Activated T-cell treated with anti-CD3 and anti-CD28 coated beads, Interleukin-2, amount 50 U/mL, for 24 hours (primary cell): ENCODE data around the gene AARS2.

ENCODE experiments used
- DNase-seq: peaks from one replicate; pipeline ENCODE4 v3.0.0-alpha.2; 2020
- H3K27ac Mint-ChIP-seq: 2 replicates; pipeline ENCODE4 v1.8.0; 2020; ENCODE audit warnings: mild to moderate bottlenecking, mixed read lengths
- H3K27me3 Mint-ChIP-seq: 2 replicates; pipeline ENCODE4 v1.8.0; 2020; ENCODE audit warnings: mixed read lengths
- H3K36me3 Mint-ChIP-seq: 2 replicates; pipeline ENCODE4 v1.8.0; 2020; ENCODE audit warnings: low read depth, mixed read lengths
- H3K4me1 Mint-ChIP-seq: 2 replicates; pipeline ENCODE4 v1.8.0; 2020; ENCODE audit warnings: low read depth, mixed read lengths
- H3K4me3 Mint-ChIP-seq: 2 replicates; pipeline ENCODE4 v1.8.0; 2020; ENCODE audit warnings: mild to moderate bottlenecking, moderate library complexity, mixed read lengths
- H3K9me3 Mint-ChIP-seq: 2 replicates; pipeline ENCODE4 v1.8.0; 2020; ENCODE audit warnings: mixed read lengths

AARS2 gene

GRCh38 chr6:44300292-44300823 is 12.8 kb downstream of the AARS2 start:
- H3K4me1 Mint-ChIP-seq: peaks cover 15% of the 10 kb centered on the region
- no peak overlapping the region for H3K27ac Mint-ChIP-seq

GRCh38 chr6:44298864-44299263 is 14.3 kb downstream of the AARS2 start:
- no peak for DNase-seq
- H3K4me3 Mint-ChIP-seq: no peak overlapping the region
- H3K9me3 Mint-ChIP-seq: no peaks in the 10 kb centered on the region
- H3K27me3 Mint-ChIP-seq: peaks cover 44% of the 10 kb centered on the region
- H3K36me3 Mint-ChIP-seq: peaks cover 46% of the 10 kb centered on the region
- no peak overlapping the region for H3K27ac Mint-ChIP-seq
- H3K4me1 Mint-ChIP-seq: peaks cover 15% of the 10 kb centered on the region

More at GRCh38 chr6:44300292-44300823, 12.8 kb downstream of the AARS2 start:
- Mint-ChIP-seq H3K36me3 (peaks cover 61% of the 10 kb centered on the region), H3K27me3 (peaks cover 31% of the 10 kb centered on the region), H3K4me3 (no peak overlapping the region), H3K9me3 (no peaks in the 10 kb centered on the region)
- DNase-seq: no peak

GRCh38 chr6:44298055-44298803 is 14.9 kb downstream of the AARS2 start:
- Mint-ChIP-seq H3K36me3 (peaks cover 40% of the 10 kb centered on the region), H3K4me1 (peaks cover 15% of the 10 kb centered on the region), H3K9me3 (no peaks in the 10 kb centered on the region), H3K27ac (no peak overlapping the region), H3K27me3 (peaks cover 50% of the 10 kb centered on the region), H3K4me3 (peak overlapping the region; percentile 50)
- DNase-seq: no peak

- Mint-ChIP-seq H3K27me3 (peaks cover 56% of the 10 kb centered on the region), H3K36me3 (peaks cover 31% of the 10 kb centered on the region), H3K27ac (no peak overlapping the region), H3K4me1 (peaks cover 15% of the 10 kb centered on the region), H3K4me3 (peak overlapping the region; percentile 50), H3K9me3 (no peaks in the 10 kb centered on the region)
- peak; percentile 76 for DNase-seq
These were observed 15.8 kb downstream of the AARS2 start for GRCh38 chr6:44297063-44298038.

- DNase-seq: no peak
- peaks cover 15% of the 10 kb centered on the region for H3K4me1 Mint-ChIP-seq
- H3K27me3 Mint-ChIP-seq: peaks cover 77% of the 10 kb centered on the region
- H3K27ac Mint-ChIP-seq: no peak overlapping the region
- H3K36me3 Mint-ChIP-seq: peaks cover 9% of the 10 kb centered on the region
- no peaks in the 10 kb centered on the region for H3K9me3 Mint-ChIP-seq
- H3K4me3 Mint-ChIP-seq: no peak overlapping the region
These were observed 18.0 kb downstream of the AARS2 start for GRCh38 chr6:44294832-44295791.

DNA sequence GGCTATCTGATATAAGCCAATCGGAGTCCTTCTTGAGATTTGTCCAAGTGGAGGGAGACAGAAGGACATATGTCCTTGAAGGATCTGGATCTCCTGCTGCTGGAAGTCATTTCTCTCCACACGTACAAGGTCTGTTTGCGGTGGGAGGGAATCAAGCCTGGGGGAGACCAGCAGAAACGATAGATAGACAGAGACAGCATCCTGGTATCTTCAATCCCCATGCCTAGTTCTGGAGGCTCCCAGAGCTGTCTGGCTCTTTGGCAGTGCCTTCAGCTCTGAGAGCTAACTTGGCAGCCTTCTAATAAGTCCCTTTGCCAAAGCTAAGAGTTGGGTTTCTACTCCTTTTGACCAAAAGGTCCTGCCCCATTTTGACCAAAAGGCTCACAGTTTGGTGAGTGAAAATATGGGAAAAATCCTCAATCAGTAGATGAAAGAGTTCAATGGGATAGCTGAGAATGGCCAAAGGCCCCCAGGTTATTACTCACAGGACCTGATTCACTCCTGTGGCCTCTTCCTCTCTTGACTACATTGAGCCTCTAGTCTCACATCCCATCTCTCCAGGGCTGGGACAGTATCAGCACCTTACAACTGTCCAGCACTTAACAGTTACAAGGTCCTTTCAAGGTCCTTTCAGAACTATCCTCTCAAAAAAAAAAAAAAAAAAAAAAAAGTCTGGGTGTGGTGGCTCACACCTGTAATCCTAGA is 20.3 kb downstream of the AARS2 start:
- Mint-ChIP-seq H3K27me3 (peaks cover 83% of the 10 kb centered on the region), H3K4me3 (no peak overlapping the region), H3K9me3 (no peaks in the 10 kb centered on the region), H3K4me1 (peaks cover 10% of the 10 kb centered on the region), H3K36me3 (no peaks in the 10 kb centered on the region), H3K27ac (no peak overlapping the region)
- no peak for DNase-seq

GRCh38 chr6:44291841-44292240 is 21.3 kb downstream of the AARS2 start:
- H3K27ac Mint-ChIP-seq: no peak overlapping the region
- no peak overlapping the region for H3K4me3 Mint-ChIP-seq
- DNase-seq: no peak
- no peaks in the 10 kb centered on the region for H3K36me3 Mint-ChIP-seq
- no peaks in the 10 kb centered on the region for H3K9me3 Mint-ChIP-seq
- peaks cover 5% of the 10 kb centered on the region for H3K4me1 Mint-ChIP-seq
- H3K27me3 Mint-ChIP-seq: peaks cover 85% of the 10 kb centered on the region

- Mint-ChIP-seq H3K36me3 (no peaks in the 10 kb centered on the region), H3K4me1 (no peaks in the 10 kb centered on the region), H3K9me3 (no peaks in the 10 kb centered on the region), H3K27ac (no peak overlapping the region), H3K27me3 (peaks cover 80% of the 10 kb centered on the region), H3K4me3 (no peak overlapping the region)
- DNase-seq: no peak
These were observed 23.4 kb downstream of the AARS2 start for GRCh38 chr6:44289726-44290260.

GRCh38 chr6:44286747-44287146 is 26.4 kb downstream of the AARS2 start:
- Mint-ChIP-seq H3K9me3 (no peaks in the 10 kb centered on the region), H3K36me3 (no peaks in the 10 kb centered on the region), H3K4me1 (no peaks in the 10 kb centered on the region), H3K27me3 (peaks cover 66% of the 10 kb centered on the region), H3K4me3 (no peak overlapping the region), H3K27ac (no peak overlapping the region)
- no peak for DNase-seq

GRCh38 chr6:44286285-44286565 is 26.9 kb downstream of the AARS2 start:
- no peaks in the 10 kb centered on the region for H3K9me3 Mint-ChIP-seq
- H3K27ac Mint-ChIP-seq: no peak overlapping the region
- DNase-seq: no peak
- H3K4me3 Mint-ChIP-seq: no peak overlapping the region
- H3K27me3 Mint-ChIP-seq: peaks cover 60% of the 10 kb centered on the region
- H3K4me1 Mint-ChIP-seq: no peaks in the 10 kb centered on the region
- no peaks in the 10 kb centered on the region for H3K36me3 Mint-ChIP-seq

- H3K27me3 Mint-ChIP-seq: peaks cover 56% of the 10 kb centered on the region
- H3K27ac Mint-ChIP-seq: no peak overlapping the region
- H3K4me3 Mint-ChIP-seq: no peak overlapping the region
- DNase-seq: no peak
- H3K9me3 Mint-ChIP-seq: no peaks in the 10 kb centered on the region
- no peaks in the 10 kb centered on the region for H3K4me1 Mint-ChIP-seq
- H3K36me3 Mint-ChIP-seq: no peaks in the 10 kb centered on the region
These were observed 27.4 kb downstream of the AARS2 start for GRCh38 chr6:44285552-44286284.

GRCh38 chr6:44284867-44285266 is 28.3 kb downstream of the AARS2 start:
- no peak for DNase-seq
- no peaks in the 10 kb centered on the region for H3K36me3 Mint-ChIP-seq
- no peak overlapping the region for H3K4me3 Mint-ChIP-seq
- H3K27ac Mint-ChIP-seq: no peak overlapping the region
- H3K4me1 Mint-ChIP-seq: no peaks in the 10 kb centered on the region
- peaks cover 48% of the 10 kb centered on the region for H3K27me3 Mint-ChIP-seq
- H3K9me3 Mint-ChIP-seq: no peaks in the 10 kb centered on the region

DNA sequence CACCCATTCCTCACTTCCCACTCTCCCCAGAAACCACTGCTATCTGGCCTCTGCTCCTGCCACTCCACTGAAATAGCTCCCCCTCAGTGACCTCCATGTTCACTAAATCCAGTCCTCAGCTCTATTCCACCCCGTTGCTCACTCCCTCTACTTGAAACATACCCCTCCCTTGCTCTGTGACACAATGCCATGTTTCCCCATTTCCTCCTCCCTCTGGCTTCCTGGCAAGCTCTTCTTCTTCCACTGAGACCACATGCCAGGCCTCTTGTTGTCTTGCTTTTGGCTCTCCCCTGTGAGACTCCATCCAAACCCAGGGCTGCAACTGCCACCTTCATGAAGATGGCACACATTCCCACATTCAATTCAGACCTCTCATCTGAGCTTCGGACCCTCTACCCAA is 29.0 kb downstream of the AARS2 start:
- H3K27ac Mint-ChIP-seq: no peak overlapping the region
- peaks cover 45% of the 10 kb centered on the region for H3K27me3 Mint-ChIP-seq
- no peaks in the 10 kb centered on the region for H3K36me3 Mint-ChIP-seq
- no peaks in the 10 kb centered on the region for H3K9me3 Mint-ChIP-seq
- no peak overlapping the region for H3K4me3 Mint-ChIP-seq
- H3K4me1 Mint-ChIP-seq: no peaks in the 10 kb centered on the region
- DNase-seq: no peak
